ENCODE data around the gene SETD3. TPM values are rescaled to one million over a fixed set of nuclear protein-coding genes. Genes with fewer than 3 reads are reported as not detected.

Gene SETD3
- total and polyA plus RNA-seq, 2 experiments from 2014 or later = 40.7 to 68.0 TPM

- TF ChIP-seq NANOG (IDR thresholded peaks at IDR 0.05; ENCODE audit: borderline replicate concordance) = no peak
- TF ChIP-seq JUNB (IDR thresholded peaks at IDR 0.05; ENCODE audit: unreplicated experiment) = no peak
- no peak for TF ChIP-seq EZH2 (IDR thresholded peaks at IDR 0.05; ENCODE audit: low read depth, unreplicated experiment)
- TF ChIP-seq ZNF114 (CRISPR knock-in tag; IDR thresholded peaks at IDR 0.05) = no peak
Measured at GRCh38 chr14:99441918-99442317, 38.7 kb downstream of the SETD3 start (continued).

GRCh38 chr14:99441157-99441870, 39.3 kb downstream of the SETD3 start:
- H3K36me3 ChIP-seq (ENCODE audit: insufficient read depth) = no peaks in the 10 kb centered on the region
- ATAC-seq = peak; percentile 94
- TF ChIP-seq POLR2AphosphoS5 (IDR thresholded peaks at IDR 0.05; ENCODE audit: low read depth) (no peak), EZH2 (IDR thresholded peaks at IDR 0.05; ENCODE audit: low read depth, unreplicated experiment) (no peak), CTCF (conservative IDR thresholded peaks at IDR 0.05; ENCODE audit: low read depth in 2 of 2) (peak; percentile 53 to 62), NANOG (IDR thresholded peaks at IDR 0.05; ENCODE audit: borderline replicate concordance) (no peak), CREB1 (CRISPR knock-in tag; IDR thresholded peaks at IDR 0.05; ENCODE audit: low read depth) (no peak)

GRCh38 chr14:99440278-99440677, 40.4 kb downstream of the SETD3 start:
- H2AFZ ChIP-seq = no peak overlapping the region
- no peaks in the 10 kb centered on the region for H3K36me3 ChIP-seq (ENCODE audit: insufficient read depth)
- no peaks in the 10 kb centered on the region for H3F3A ChIP-seq (replicated peaks; ENCODE audit: low read depth)
- Mint-ChIP-seq H3K4me1 (peaks cover 6% of the 10 kb centered on the region), H3K27ac (no peak overlapping the region), H3K9me3 (no peaks in the 10 kb centered on the region), H3K36me3 (ENCODE audit: low read depth) (peaks cover 19% of the 10 kb centered on the region), H3K4me3 (no peak overlapping the region), H3K27me3 (ENCODE audit: insufficient read depth, low read depth, poor library complexity) (peaks cover 7% of the 10 kb centered on the region)
- H3K9me2 ChIP-seq (ENCODE audit: insufficient read depth) = no peaks in the 10 kb centered on the region
- DNase-seq (ENCODE audit: low spot score) (peak; percentile 30), ATAC-seq (peak; percentile 33; the same call in 1 of the 3 replicates)
- H4K20me1 ChIP-seq (replicated peaks; ENCODE audit: insufficient read depth) = peaks cover 11% of the 10 kb centered on the region
- no peaks in the 10 kb centered on the region for H3K27me3 ChIP-seq (ENCODE audit: insufficient read depth)
- no peak overlapping the region for H3K4me3 ChIP-seq
- H3K4me2 ChIP-seq = no peak overlapping the region
- H3K4me1 ChIP-seq (ENCODE audit: insufficient read depth) = no peaks in the 10 kb centered on the region
- H3K79me2 ChIP-seq (replicated peaks; ENCODE audit: insufficient read depth) = peaks cover 3% of the 10 kb centered on the region
- TF ChIP-seq JUNB (IDR thresholded peaks at IDR 0.05; ENCODE audit: unreplicated experiment) = no peak
- TF ChIP-seq CTCF (conservative IDR thresholded peaks at IDR 0.05; ENCODE audit: low read depth in 2 of 2) = 0 out of 4 replicates have a peak, but pooled peaks have one; percentile 3 to 8
- no peak overlapping the region for H3K27ac ChIP-seq (ENCODE audit: low read depth)

More at GRCh38 chr14:99441157-99441870, 39.3 kb downstream of the SETD3 start:
- Mint-ChIP-seq H3K4me3 (no peak overlapping the region), H3K9me3 (no peaks in the 10 kb centered on the region), H3K27ac (peak overlapping the region; percentile 19; the same call in 1 of the 2 replicates), H3K36me3 (ENCODE audit: low read depth) (peaks cover 17% of the 10 kb centered on the region), H3K4me1 (peaks cover 6% of the 10 kb centered on the region), H3K27me3 (ENCODE audit: insufficient read depth, low read depth, poor library complexity) (peaks cover 8% of the 10 kb centered on the region)
- Histone ChIP-seq H3K4me2 (no peak overlapping the region), H3K27ac (ENCODE audit: low read depth) (no peak overlapping the region), H3K9me2 (ENCODE audit: insufficient read depth) (no peaks in the 10 kb centered on the region), H3K27me3 (ENCODE audit: insufficient read depth) (no peaks in the 10 kb centered on the region), H3F3A (replicated peaks; ENCODE audit: low read depth) (no peaks in the 10 kb centered on the region), H3K4me1 (ENCODE audit: insufficient read depth) (no peaks in the 10 kb centered on the region), H3K4me3 (no peak overlapping the region), H3K79me2 (replicated peaks; ENCODE audit: insufficient read depth) (0 out of 2 replicates have a peak, but pooled peaks cover 5% of the 10 kb centered on the region), H2AFZ (no peak overlapping the region), H4K20me1 (replicated peaks; ENCODE audit: insufficient read depth) (peaks cover 7% of the 10 kb centered on the region)
- peak; percentile 72 for DNase-seq (ENCODE audit: low spot score)
